HG03280 (cell line): ENCODE measurements around the gene CHD6.
"Not testable (repeated sequence)": the region's sequence is repeated elsewhere in the genome, so short reads cannot be mapped to it uniquely, and the experiment has no call there.

Experiments used
- ATAC-seq: cut with Tn5 transposase; IDR thresholded peaks from one replicate; pipeline ENCODE4 v1.9.1; 2021; ENCODE audit warnings: mild to moderate bottlenecking, moderate library complexity; ENCODE audit not compliant: unreplicated experiment

CHD6 gene

DNA sequence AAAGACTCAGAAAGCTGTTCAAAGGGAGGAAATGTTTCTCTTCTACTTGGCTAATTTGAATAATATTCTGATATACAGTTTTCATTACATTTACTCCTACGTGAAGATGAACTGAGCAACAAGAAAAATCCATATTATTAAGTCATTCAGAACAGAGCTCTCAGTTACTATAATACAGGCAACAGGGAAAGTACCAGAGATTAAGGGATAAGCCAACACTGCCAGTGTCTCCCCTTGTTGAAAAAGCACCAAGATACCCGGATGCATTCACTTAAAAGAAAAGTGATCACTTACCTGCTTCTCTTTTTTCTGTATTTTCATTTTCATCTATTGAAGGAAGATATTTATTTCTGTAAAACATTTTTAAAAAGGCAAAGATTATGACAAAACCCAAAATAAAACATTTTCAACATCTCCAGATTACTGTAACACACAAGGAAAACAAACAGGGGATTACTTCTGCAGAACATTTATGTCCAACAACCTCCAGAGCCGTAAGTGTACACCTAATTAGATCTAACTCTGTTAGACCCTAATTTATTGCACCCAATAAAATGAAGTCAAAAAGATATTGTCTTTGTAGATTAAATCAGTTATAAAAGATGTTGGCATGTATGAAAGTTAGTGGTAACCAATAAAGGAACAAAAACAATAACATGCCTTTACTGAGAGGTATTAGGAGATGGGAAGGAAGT lies 67.0 kb downstream of the CHD6 start:
- no peak for ATAC-seq

DNA sequence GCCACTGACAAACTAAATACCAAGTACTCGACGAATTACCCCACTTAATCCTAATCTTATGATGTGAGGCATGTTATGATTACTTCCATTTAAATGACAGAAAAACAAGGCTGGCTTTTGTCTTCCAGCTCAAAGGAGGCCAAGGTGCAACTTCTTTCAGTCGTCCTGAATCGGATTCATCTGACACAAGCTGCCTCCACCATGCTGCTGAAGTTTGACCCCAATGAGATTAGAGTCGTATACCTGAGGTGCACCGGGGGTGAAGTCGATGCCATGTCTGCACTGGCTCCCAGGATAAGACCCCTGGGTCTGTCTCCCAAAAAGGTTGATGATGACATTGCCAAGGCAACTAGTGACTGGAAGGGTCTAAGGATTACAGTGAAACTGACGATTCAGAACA lies 71.0 kb downstream of the CHD6 start:
- no peak for ATAC-seq

DNA sequence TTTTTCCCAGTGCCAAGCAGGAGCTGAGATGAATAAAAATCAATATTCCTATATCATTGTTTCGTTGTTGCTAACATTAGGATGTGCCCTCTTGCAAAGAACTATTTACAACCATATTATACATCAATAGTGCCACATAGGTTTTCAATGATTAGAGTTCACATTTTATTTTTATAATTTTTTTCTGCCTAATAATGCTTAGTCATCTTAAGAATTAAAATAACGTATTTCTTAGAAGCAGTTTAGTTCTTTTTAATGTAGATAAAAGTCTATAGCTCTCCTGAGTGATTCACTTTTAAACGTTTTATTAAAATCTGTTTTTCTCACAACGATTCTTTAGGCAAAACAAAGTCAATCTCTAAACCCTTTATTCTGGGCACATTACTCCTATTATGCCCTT lies 71.6 kb downstream of the CHD6 start:
- no peak for ATAC-seq

DNA sequence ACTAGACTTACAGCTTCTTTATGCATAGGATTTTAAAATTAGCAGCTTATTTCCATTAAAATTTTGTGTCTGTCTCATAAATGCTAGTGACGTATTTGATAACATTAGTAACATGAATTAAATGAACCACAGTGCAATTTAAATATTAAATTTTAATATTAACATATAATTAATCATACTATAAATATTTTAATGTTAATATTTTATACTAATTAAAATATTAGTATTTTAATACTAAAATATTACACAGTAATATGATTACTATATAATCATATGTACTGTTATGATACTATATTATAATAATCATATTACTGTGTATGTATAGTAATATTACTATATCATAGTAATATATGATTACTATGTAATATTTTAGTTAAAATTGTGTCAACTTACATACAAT lies 73.7 kb downstream of the CHD6 start:
- no peak for ATAC-seq

DNA sequence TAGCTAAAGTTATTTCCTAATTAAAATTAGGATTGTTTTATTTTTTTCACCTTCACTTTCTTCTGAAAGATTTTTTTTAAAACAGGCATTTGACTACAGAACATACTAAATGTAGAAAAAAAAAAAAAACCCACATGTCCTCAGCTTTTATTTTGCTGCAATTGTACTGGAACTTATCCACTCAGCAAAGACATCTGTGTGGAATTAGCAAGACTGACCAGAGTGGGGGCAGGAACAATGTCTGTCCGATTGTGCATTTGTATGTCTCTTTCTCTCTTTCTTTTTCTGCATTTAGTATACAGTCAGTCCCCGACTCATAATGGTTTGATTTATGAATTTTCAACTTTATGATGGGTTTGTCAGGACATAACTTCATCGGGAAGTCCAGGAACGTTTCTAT lies 77.3 kb downstream of the CHD6 start:
- no peak for ATAC-seq

DNA sequence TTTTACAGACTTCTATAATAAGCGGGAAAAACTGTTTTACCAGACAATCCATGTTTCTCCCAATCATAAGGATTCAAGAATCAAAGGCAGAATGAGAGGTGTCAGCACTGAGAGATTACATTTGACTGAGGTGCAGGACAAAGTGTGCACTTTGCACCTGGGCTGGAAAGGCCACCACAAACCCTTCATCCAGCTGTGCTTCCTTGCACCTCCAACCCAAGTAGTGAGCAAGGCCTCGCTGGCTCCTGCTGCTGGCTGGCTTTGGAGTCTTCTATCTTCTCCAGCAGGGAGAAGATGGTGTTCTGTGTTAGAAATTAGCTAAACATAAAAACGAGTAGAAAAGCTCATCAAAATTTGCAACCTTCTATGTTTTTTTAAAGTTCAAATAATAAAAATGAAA lies 77.7 kb downstream of the CHD6 start:
- no peak for ATAC-seq

DNA sequence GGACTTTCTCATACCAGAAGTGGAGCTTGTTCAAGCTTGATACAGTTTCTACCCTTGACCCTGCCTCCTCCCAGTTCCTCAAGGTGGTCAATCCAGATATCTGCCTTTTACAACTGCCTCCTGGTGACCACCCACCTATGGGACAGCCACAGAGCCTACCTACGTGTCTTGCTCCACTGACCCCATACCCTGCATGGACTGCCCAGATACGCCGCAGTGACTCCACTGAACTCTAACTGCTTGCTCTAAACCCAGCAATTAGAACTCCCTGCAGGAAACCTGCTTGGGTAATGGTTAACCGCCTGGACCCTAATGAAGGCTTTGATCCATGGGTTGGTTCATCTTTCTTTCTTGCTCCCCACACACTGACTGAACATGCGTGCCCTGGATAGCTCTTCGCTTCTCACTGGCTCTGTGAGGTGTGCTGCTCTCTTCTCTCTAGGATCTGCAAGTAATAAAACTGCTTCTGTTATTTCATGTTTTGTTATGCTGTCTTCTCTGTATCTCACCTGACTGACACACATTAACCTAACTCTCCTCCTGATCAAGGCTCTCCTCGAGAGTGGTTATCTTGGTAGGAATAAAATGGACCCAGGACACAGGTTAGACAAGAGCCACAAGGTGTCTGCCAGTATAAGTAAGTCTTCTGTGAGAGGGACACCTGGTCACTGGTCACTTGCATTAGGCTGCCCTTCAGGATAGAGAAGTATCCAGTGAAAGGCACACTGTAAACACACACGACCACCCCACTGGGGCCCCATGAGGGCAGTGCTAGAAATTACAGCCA lies 79.2 kb downstream of the CHD6 start:
- ATAC-seq, result no peak

DNA sequence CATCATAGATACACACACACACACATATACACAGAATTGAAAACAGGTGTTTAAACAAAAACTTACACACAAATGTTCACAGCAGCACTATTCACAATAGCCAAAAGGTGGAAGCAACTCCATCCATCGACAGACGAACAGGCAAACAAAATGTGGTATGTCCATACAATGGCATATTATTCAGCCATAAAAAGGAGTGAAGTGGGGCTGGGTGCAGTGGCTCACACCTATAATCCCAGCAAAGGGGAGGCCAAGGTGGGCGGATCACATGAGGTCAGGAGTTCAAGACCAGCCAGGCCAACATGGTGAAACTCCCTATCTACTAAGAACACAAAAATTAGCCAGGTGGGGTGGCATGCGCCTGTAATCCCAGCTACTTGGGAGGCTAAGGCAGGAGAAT lies 80.3 kb downstream of the CHD6 start:
- no peak for ATAC-seq

DNA sequence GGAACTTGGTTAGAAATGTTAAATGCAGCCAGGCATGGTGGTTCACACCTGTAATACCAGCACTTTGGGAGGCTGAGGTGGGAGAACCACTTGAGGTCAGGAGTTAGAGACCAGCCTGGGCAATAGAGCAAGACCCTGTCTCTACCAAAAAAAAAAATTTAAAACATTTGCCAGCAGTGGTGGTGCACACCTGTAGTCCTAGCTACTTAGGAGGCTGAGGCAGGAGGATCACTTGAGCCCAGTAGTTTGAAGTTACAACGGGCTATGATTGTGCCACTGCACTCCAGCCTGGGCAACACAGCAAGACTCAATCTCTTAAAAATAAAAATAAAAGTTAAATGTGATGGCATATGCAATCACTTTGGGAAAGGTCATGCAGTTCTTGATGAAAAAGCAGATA lies 82.6 kb downstream of the CHD6 start:
- not testable (repeated sequence) for ATAC-seq

DNA sequence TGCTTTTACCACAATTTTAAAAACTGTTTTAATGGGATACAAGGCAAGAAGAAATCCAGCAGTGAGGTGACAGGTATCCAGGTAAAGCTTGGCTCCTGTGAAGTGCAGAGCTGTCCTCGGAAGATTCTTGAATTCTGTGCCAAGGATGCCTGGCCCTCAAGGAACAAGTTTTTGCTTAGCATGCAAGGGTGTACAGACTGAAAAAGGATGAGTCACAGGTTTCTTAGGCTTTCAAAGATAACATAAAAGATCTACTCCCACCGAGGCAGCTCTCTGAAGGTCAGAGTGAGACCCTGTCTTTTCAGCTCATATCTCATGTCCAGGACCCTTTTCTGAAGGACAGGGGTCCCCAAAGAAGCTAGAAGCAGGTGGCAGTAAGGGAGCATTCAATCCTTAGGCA lies 83.3 kb downstream of the CHD6 start:
- ATAC-seq, result no peak

DNA sequence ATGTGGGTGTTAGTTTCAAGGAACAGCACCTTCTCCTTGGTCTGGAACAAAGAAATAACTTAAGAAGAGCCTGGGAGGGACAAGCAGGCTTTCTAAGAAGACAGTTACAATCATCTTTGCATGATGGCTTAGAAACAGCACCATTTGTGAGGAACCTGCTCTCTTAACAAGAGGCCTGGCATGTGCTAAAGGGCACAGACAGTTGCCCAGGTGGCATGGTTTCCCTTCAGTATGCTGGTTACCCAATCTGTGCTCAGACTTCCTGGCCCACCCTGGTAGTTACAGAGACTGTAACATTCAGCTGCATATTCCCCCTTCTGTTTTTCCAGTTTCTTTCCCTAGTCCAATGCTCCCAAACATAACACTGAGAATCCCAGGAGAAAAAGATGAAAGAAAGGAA lies 84.0 kb downstream of the CHD6 start:
- no peak for ATAC-seq

DNA sequence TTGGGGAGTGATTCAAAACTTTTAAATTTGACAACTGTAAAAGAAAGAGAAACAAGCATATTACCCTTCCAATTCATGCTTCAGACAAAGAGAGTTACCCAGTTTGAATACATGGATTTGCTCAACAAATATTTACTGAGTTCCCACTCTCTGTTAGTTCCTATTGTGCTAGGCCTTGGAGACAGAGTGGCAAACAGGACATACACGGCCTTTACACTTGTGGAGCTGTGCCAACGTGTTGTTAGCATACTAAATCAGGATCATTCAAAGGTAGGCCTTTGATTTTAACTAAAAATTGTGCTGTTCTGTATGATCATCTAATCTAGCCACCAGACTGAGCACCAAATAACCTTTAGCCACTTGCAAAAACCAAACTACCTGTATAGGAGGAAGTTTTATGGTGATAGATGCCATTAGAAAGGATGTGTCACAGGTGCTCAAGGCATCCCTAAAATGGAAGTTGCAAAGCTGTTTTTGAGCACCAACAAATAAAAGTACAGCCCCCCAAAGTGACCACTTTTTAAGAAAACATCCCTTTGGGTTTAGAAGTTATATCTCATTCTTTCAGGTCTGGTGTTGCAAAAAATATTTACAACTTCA lies 84.5 kb downstream of the CHD6 start:
- ATAC-seq, result no peak

DNA sequence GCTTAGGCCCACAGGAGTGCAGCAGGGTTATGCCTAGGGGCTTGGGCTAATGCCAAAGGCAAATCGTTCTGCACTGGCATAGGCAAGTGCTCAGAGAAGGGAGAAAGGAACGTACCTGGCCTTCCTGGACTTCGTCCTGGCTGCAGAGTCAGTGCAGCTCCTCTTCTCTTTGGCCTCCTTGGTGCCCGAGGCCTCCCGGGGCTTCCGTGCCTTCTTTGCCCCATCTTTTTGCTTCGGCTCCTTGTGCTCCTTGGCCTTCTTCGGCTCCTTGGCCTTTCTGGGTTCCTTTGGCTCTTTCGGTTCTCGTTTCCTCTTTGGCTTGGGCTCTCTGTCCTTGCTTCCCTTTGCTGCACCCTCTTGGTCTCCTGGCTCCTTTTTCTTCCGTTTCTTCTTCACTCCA lies 85.2 kb downstream of the CHD6 start:
- ATAC-seq, result no peak

DNA sequence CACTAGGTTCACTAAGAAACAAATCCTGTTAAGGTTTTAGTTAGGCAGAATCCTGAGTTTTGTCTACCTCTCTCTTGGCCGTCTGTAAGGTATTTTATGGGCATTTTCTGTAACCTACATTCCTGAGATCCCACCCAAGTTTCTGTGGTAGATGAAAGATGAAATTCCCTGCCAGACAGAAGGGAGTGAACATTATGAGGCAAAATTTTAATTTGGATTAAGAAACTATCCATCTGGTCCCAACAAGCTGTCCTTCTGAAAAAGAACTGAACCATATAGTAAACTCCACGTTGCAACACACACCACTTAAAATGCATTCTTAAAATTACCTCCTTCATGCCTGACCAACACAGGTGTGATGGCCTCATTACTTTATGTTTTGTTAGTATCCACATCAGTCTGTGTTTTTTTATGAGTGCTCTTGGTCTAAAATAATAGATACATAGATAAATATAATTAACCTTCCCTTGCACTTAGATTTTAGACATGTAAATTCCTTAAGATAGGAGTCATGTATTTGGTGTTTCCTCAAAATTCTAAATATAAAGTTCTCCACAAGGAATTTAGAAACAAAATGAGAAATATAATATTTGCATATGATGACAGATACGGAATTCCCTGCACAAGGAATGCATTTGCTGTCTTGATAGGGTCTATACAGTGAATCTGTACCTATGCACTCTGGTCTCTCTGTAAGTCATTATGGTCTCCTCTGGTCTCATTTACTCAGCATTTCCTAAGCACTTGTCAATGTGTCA lies 86.5 kb downstream of the CHD6 start:
- ATAC-seq, result no peak

DNA sequence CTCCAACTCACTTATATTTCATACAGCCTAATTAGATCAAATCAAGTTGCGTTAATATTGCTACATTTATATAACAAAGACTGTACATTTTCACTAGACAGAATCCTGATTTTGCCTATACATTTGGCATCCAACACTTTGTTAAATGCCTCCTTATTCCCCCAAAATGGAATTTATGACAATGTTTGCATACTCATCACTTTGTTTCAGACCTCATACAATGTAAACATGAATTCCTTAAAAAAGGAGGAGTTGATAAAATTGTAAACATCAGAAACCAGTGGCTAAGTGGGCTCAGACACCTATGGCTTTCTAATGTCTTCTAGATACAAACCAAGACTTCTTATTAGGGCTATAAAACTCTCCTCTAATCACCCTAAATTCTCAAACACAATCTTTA lies 87.3 kb downstream of the CHD6 start:
- ATAC-seq, result no peak

DNA sequence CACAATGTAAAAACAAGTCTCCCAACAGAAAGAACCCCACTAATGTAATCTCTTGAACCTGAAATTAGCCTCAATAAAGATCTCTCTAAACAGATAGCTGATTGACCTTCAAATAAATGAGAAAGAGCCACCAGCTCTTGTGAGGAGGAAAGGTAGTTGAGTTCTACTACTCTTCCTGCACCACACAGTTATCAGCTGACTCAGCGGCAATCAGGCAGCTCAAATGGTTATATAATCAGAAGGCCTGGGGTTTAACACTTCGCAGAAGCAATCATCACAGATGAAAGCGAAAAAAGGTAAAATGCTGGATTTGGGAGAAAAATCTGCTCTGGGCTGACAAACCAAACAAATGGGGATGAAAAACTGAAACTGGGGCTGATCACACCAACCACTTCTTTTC lies 91.8 kb downstream of the CHD6 start:
- ATAC-seq, result no peak

DNA sequence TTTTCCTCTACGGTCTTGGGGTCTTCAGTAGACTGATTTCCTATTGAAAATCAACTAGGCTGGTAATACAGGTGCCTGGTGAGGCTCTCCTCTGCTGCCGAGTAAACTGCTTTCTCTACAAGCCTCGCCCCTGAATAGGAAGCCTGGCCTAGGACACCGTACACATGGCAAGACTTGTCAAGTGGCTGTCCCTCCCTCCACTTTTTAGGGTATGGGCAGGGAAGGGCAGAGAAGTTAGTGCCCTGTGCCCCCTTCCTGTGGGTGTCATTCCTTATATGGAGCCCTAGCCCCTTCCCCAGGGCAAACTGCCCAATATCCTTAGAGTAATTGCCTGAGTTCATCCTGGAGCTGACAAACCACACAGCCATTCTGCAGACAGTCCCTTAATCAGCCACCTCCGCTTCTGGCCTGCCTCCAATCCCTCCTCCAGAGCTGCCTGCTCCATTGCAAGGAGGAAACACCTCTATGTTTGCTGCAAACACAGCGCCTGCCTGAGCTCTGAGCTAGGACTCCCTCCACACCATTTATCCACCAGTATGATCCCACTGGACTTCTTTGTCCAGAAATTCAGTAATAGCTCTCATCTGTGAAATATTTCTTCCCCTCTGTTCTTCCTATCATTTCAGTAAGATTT lies 93.1 kb downstream of the CHD6 start:
- ATAC-seq, result no peak

DNA sequence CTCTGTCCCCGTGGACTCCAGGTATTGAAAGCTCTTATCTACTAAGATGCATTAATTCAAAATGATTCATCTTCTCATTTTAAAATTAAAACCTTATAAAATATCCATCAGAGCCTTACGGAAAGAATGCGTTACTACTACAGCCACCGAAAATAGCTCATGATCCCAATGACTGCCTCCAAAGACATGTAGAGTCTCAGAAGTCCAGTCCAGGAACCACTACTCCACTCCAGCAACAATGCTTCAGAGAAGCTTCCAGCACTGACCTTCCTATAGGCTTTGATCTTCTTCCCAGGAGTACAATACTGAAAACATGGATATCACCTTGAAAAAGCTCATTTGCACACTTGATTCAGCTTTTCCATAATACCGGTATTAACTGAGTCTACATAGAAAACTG lies 94.3 kb downstream of the CHD6 start:
- ATAC-seq, result no peak

DNA sequence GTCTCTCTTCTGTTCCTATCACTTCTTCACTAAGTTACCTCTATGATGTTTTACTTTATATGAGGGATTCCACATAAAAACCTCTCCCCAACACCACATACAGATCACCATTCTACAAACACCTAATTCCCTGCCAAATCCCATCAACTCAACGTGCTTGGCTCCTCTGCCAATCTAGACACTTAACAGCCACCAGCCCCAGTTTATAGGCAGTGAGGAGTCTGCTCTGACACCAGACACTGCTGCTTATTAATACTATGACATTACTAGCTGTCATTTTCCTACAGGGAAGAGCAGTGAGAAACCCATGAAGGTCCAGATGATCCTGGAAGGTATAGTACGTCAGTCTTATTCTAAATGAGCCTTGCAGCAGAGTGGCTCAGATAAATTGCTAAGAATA lies 104.3 kb downstream of the CHD6 start:
- no peak for ATAC-seq

DNA sequence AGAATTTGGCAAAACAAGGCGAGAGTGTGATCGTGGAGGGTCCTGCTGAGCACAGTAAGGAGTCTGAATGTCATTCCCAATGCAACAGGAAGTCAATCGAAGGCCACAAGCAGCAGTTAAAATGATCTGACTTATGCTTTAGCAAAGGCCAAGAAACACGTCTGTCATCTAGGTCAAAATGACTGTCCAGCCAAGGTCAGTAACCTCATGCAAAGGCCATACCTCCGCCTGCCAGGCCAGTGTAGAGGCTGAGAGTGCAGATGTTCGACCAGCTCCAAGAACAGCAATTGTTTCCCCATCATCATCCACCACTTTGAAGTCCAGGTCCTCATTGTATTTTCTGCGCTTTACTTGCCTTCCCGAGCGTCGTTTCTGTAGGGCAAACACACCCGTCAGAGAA lies 105.6 kb downstream of the CHD6 start:
- no peak for ATAC-seq

DNA sequence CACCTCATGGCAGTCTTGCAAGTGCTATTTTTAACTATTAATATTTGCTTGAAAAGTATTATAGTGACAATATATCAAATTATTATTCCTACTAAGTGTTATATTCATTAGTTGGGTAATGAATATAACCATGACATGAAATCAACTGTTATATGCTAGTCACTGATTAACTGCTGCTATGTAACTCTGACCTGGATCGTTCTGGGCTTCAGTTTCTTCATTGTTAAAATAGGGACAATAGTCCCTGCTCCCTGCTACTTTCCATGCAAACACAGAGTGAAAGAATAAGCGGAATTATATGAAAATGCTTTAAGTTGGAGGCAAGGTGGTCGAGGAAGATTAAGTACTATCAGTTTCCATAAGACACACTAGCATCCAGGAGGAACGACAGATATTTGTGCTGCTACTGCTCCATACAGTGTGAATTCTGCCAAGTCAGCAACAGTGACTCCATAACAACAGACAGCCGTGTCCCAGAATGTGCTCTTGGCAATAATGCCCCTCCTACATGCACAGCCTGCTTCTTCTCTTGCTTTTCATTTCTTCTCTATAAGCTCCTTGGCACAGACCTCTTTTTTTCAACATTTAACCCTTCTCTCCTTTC lies 107.2 kb downstream of the CHD6 start:
- ATAC-seq, result no peak
